Adrenal gland (tissue), 5 donors: ENCODE results near the gene MYO1A.
A peak's percentile ranks its signal among the peaks of the same experiment; 100 is the strongest.

ENCODE experiments used
- POLR2A ChIP-seq, 2 donors: fragments of 450-650 bp; IDR thresholded peaks; one replicate each; pipeline ENCODE4 v1.6.1; 2017; ENCODE audit warnings: antibody characterized with exemption in 2 of 2, mild to moderate bottlenecking in 2 of 2, moderate library complexity in 1 of 2
- TF ChIP-seq, protein P1 (sequence below), 6 experiments: fragments of 450-650 bp in 4 of 6; fragments of 200-600 bp in 2 of 6; sonication (generic) in 1 of 6; IDR thresholded peaks; 1 replicate in 5 of 6; 2 replicates in 1 of 6; pipeline versions ENCODE4 v1.5.1 to v1.8.0; 2016 to 2021; ENCODE audit warnings: antibody characterized with exemption in 6 of 6, mild to moderate bottlenecking in 2 of 6, moderate library complexity in 1 of 6
- donor health status: DM: no; HTN: no; CAD: no.

DNA sequence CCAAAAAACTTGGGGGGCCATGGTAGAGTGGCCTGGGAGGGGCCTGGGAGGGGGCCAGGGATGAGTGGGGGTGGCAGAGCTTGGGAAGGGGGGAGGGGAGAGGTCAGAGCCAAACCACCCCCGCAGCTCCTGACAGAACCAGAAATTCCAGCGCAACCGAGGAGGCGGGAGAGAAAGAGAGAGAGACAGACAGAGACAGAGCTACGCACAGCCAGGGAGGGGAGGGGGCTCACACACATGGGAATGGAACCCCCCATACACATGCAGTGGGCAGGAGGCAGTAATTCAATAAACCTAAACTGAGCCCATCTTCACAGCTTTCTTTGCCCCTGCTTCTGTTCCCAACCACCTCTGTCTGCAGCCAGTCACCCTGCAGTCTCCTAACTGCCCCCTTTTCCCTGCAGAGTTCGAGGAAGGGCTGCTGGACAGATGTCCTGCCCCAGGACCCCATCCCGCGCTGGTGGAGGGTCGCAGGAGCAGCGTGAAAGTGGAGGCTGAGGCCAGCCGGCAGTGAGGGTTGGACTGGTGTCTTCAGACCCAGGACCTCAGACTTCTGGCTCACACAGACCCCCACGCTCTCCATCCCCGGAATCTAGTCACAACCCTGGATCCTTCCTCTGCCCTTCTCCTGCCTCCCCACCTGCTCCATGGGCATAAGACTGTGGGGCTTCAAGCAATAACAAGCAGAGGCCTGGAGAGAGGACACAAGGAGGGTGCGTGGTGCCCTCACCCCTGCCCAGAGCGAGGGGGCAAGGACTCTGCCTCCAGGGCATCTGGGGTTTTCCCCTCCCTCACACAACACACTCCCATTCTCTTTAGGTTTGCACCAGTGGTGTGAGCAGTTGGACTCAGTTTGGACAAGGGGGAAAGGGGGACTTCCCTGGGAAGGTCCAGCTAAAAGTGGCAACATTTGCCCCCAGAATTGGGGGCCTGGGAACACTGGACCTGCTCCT lies 44.6 kb upstream of the MYO1A start:
- TF ChIP-seq, protein P1, sequence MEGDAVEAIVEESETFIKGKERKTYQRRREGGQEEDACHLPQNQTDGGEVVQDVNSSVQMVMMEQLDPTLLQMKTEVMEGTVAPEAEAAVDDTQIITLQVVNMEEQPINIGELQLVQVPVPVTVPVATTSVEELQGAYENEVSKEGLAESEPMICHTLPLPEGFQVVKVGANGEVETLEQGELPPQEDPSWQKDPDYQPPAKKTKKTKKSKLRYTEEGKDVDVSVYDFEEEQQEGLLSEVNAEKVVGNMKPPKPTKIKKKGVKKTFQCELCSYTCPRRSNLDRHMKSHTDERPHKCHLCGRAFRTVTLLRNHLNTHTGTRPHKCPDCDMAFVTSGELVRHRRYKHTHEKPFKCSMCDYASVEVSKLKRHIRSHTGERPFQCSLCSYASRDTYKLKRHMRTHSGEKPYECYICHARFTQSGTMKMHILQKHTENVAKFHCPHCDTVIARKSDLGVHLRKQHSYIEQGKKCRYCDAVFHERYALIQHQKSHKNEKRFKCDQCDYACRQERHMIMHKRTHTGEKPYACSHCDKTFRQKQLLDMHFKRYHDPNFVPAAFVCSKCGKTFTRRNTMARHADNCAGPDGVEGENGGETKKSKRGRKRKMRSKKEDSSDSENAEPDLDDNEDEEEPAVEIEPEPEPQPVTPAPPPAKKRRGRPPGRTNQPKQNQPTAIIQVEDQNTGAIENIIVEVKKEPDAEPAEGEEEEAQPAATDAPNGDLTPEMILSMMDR (IDR thresholded peaks at IDR 0.05): no peak
- TF ChIP-seq POLR2A (IDR thresholded peaks at IDR 0.05): peak in 1 of 2 donors; percentile 3
